Upper lobe of left lung (tissue), 6 donors: ENCODE data around the gene FOXP1. TPM values are rescaled to one million over a fixed set of nuclear protein-coding genes. Genes with fewer than 3 reads are reported as not detected.
A peak's percentile ranks its signal among the peaks of the same experiment; 100 is the strongest.

ENCODE experiments used
- ATAC-seq, 2 donors: fragments of 200-7000 bp; cut with Tn5 transposase; one replicate each; pipeline ENCODE4 v1.9.1; 2022; ENCODE audit warnings: mild to moderate bottlenecking in 2 of 2, moderate library complexity in 2 of 2; ENCODE audit not compliant: low FRiP score in 2 of 2
- DNase-seq, 2 donors: peaks; one replicate each; pipeline ENCODE4 v3.0.0-alpha.2; 2019 to 2020
- H3K27ac ChIP-seq, 4 donors: fragments of 200-600 bp; sonication (generic); one replicate each; pipeline ENCODE4 v1.5.1; 2016 to 2019
- H3K27me3 ChIP-seq, 4 donors: fragments of 200-600 bp; sonication (generic); one replicate each; pipeline ENCODE4 v1.5.1; 2017 to 2019
- H3K36me3 ChIP-seq, 4 donors: fragments of 200-600 bp; sonication (generic); one replicate each; pipeline ENCODE4 v1.5.1; 2016 to 2019
- H3K4me1 ChIP-seq, 4 donors: fragments of 200-600 bp; sonication (generic); one replicate each; pipeline ENCODE4 v1.5.1; 2018 to 2019
- H3K4me3 ChIP-seq, 4 donors: fragments of 200-600 bp; sonication (generic); one replicate each; pipeline ENCODE4 v1.5.1; 2017 to 2019; ENCODE audit warnings: mild to moderate bottlenecking in 2 of 4, moderate library complexity in 1 of 4
- H3K9me3 ChIP-seq, 4 donors: fragments of 200-600 bp; sonication (generic); one replicate each; pipeline ENCODE4 v1.5.1; 2018 to 2019
- CTCF ChIP-seq, 6 experiments: fragments of 450-650 bp in 4 of 6; fragments of 200-600 bp in 2 of 6; sonication (generic) in 2 of 6; IDR thresholded peaks; one replicate each; pipeline ENCODE4 v1.5.1; 2016 to 2019; ENCODE audit warnings: antibody characterized with exemption in 6 of 6
- EP300 ChIP-seq, 4 donors: sonication (generic); formaldehyde crosslinking; IDR thresholded peaks; one replicate each; pipeline ENCODE4 v1.5.1; 2017; ENCODE audit warnings: antibody characterized with exemption in 4 of 4, control low read depth in 2 of 4
- POLR2A ChIP-seq, 4 donors: fragments of 450-650 bp; IDR thresholded peaks; one replicate each; pipeline ENCODE4 v1.5.1; 2016 to 2017; ENCODE audit warnings: antibody characterized with exemption in 4 of 4, mild to moderate bottlenecking in 2 of 4
- POLR2AphosphoS5 ChIP-seq, 2 donors: sonication (generic); formaldehyde crosslinking; IDR thresholded peaks; one replicate each; pipeline ENCODE4 v1.5.1; 2017; ENCODE audit warnings: antibody characterized with exemption in 2 of 2
- WGBS, 2 donors: methylation state at CpG; one replicate each; pipeline ENCODE4 v1.1.5; 2017 to 2018; 5-methylcytosine and 5-hydroxymethylcytosine counted together
- total RNA-seq, 6 donors: library from RNA; depleted of rRNA in 4 of 6; stranded (reverse); fragments of >200 nt in 4 of 6; gene quantifications; one replicate each; pipeline versions ENCODE4 v1.1.0 to v1.2.1, GENCODE V29; 2016 to 2021
- donor health status: DM: no; HTN: no; CAD: no; lungs with moderate emphysema.
- donor health status: DM: no; HTN: yes; CAD: no; lungs with severe emphysema.

Gene FOXP1
- total RNA-seq, 6 donors from 2014 or later, result 103 to 248 (median 134) TPM

DNA sequence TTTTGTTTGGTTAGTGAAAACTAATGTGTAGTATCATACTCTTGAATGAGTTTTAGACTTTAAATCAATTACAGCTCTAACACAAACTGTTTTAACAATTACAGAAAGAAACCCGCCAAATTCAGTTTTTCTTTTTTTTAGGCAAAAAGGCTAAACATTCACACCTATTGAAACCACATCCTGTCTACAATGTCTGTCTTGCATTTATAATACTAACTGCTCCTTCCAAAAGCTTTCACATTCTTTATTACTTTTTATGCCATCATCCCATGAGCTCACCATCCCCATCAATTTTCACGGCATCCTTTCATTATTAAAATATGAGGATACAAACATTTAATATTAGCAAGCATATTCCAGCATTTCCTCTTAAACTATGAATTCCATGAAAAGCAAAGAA lies 593.3 kb downstream of the FOXP1 start:
- Histone ChIP-seq H3K4me1 (peaks cover 0 to 18% (median 8%) of the 10 kb centered on the region in 4 donors), H3K4me3 (no peak overlapping the region), H3K27ac (peak overlapping the region in 2 of 4 donors; percentile 1 to 29), H3K9me3 (no peaks in the 10 kb centered on the region), H3K36me3 (peaks cover 4 to 57% (median 24%) of the 10 kb centered on the region in 4 donors), H3K27me3 (no peaks in the 10 kb centered on the region)
- DNase-seq (no peak), ATAC-seq (no peak)
- TF ChIP-seq EP300 (IDR thresholded peaks at IDR 0.05) (no peak), POLR2AphosphoS5 (IDR thresholded peaks at IDR 0.05) (no peak), CTCF (IDR thresholded peaks at IDR 0.05) (no peak), POLR2A (IDR thresholded peaks at IDR 0.05) (no peak)
- WGBS, 2 donors, result 82 to 86% methylated on average over 2 of the region's 2 CpGs

- no peak overlapping the region for H3K4me3 ChIP-seq
- no peaks in the 10 kb centered on the region for H3K9me3 ChIP-seq
- no peak for TF ChIP-seq POLR2A (IDR thresholded peaks at IDR 0.05)
- TF ChIP-seq EP300 (IDR thresholded peaks at IDR 0.05), result no peak
- no peak for TF ChIP-seq POLR2AphosphoS5 (IDR thresholded peaks at IDR 0.05)
- no peak for TF ChIP-seq CTCF (IDR thresholded peaks at IDR 0.05)
- DNase-seq, result no peak
- H3K27ac ChIP-seq, result peak overlapping the region in 2 of 4 donors; percentile 32 to 36
- peaks cover 4 to 60% (median 29%) of the 10 kb centered on the region in 4 donors for H3K36me3 ChIP-seq
- H3K27me3 ChIP-seq, result no peaks in the 10 kb centered on the region
- 63 to 65% methylated on average over 3 of the region's 3 CpGs for WGBS, 2 donors
- H3K4me1 ChIP-seq, result peaks cover 0 to 24% (median 13%) of the 10 kb centered on the region in 4 donors
- peak in 1 of 2 donors; percentile 75 for ATAC-seq
Measured at GRCh38 chr3:70989174-70989573, 594.4 kb downstream of the FOXP1 start.

GRCh38 chr3:70988111-70988510 lies 595.4 kb downstream of the FOXP1 start:
- 90% methylated on average over 4 of the region's 4 CpGs for WGBS, 2 donors
- TF ChIP-seq EP300 (IDR thresholded peaks at IDR 0.05) (no peak), POLR2AphosphoS5 (IDR thresholded peaks at IDR 0.05) (no peak), CTCF (IDR thresholded peaks at IDR 0.05) (no peak), POLR2A (IDR thresholded peaks at IDR 0.05) (no peak)
- Histone ChIP-seq H3K27ac (no peak overlapping the region), H3K27me3 (no peaks in the 10 kb centered on the region), H3K4me3 (no peak overlapping the region), H3K36me3 (peaks cover 4 to 52% (median 28%) of the 10 kb centered on the region in 4 donors), H3K9me3 (no peaks in the 10 kb centered on the region), H3K4me1 (peaks cover 5 to 33% (median 24%) of the 10 kb centered on the region in 4 donors)
- ATAC-seq, result no peak
- no peak for DNase-seq

GRCh38 chr3:70985572-70985971 lies 598.0 kb downstream of the FOXP1 start:
- no peak for DNase-seq
- no peaks in the 10 kb centered on the region for H3K27me3 ChIP-seq
- WGBS, 2 donors, result 69 to 70% methylated on average over 4 of the region's 4 CpGs
- peaks cover 4 to 39% (median 26%) of the 10 kb centered on the region in 4 donors for H3K36me3 ChIP-seq
- H3K9me3 ChIP-seq, result no peaks in the 10 kb centered on the region
- TF ChIP-seq POLR2AphosphoS5 (IDR thresholded peaks at IDR 0.05) (no peak), EP300 (IDR thresholded peaks at IDR 0.05) (no peak), POLR2A (IDR thresholded peaks at IDR 0.05) (no peak), CTCF (IDR thresholded peaks at IDR 0.05) (no peak)
- H3K4me1 ChIP-seq, result peaks cover 30 to 47% (median 37%) of the 10 kb centered on the region in 4 donors
- no peak for ATAC-seq
- no peak overlapping the region for H3K27ac ChIP-seq
- no peak overlapping the region for H3K4me3 ChIP-seq
